K562 (cell line): ENCODE results near the gene PSMC3IP. TPM values are rescaled to one million over a fixed set of nuclear protein-coding genes. Genes with fewer than 3 reads are reported as not detected.

Experiments used
- ATF4 ChIP-seq: fragments of 450-650 bp; formaldehyde crosslinking; IDR thresholded peaks from 2 replicates; pipeline ENCODE4 v1.4.0; 2022; ENCODE audit warnings: mild to moderate bottlenecking, moderate library complexity
- BDP1 ChIP-seq: IDR thresholded peaks from 3 replicates; pipeline ENCODE4 v1.6.1; 2011; ENCODE audit not compliant: insufficient read length, insufficient read depth
- CBX3 ChIP-seq, 2 experiments: IDR thresholded peaks; 1 replicate in 1 of 2; 2 replicates in 1 of 2; pipeline ENCODE4 v1.6.1; 2012; ENCODE audit warnings: inconsistent platforms in 2 of 2, low read length in 2 of 2, borderline replicate concordance in 1 of 2, control low read depth in 1 of 2
- E2F1 ChIP-seq: sonication (generic); formaldehyde crosslinking; IDR thresholded peaks from 2 replicates; pipeline ENCODE4 v1.8.1; 2023; ENCODE audit warnings: mild to moderate bottlenecking, missing genetic modification reagents, moderate library complexity
- EP400 ChIP-seq: fragments of 450-650 bp; IDR thresholded peaks from 2 replicates; pipeline ENCODE4 v1.6.1; 2017; ENCODE audit warnings: antibody characterized with exemption, mild to moderate bottlenecking, moderate library complexity
- GABPB2 ChIP-seq: fragments of 250-450 bp; sonication (Bioruptor Pico); conservative IDR thresholded peaks from 2 replicates; pipeline ENCODE4 v1.5.1; 2021; ENCODE audit warnings: mild to moderate bottlenecking
- HDAC2 ChIP-seq: fragments of 450-650 bp; IDR thresholded peaks from 2 replicates; pipeline ENCODE4 v1.6.1; 2016; ENCODE audit warnings: mild to moderate bottlenecking
- LEF1 ChIP-seq: fragments of 450-650 bp; IDR thresholded peaks from 2 replicates; pipeline ENCODE4 v1.6.1; 2016; ENCODE audit warnings: mild to moderate bottlenecking
- MXD1 ChIP-seq: fragments of 250-450 bp; sonication (Bioruptor Pico); IDR thresholded peaks from 2 replicates; pipeline ENCODE4 v1.8.0; 2021; ENCODE audit warnings: borderline replicate concordance, mild to moderate bottlenecking, moderate library complexity; ENCODE audit not compliant: poor library complexity, severe bottlenecking
- MXI1 ChIP-seq: IDR thresholded peaks from 2 replicates; pipeline ENCODE4 v1.6.1; 2011; ENCODE audit warnings: low read depth, mild to moderate bottlenecking, improper control_type of control experiment, low read length
- POLR2H ChIP-seq: IDR thresholded peaks from 2 replicates; pipeline ENCODE4 v1.6.1; 2016; ENCODE audit warnings: missing genetic modification characterization, low read depth, mild to moderate bottlenecking, control low read depth, missing compliant biosample characterization, moderate library complexity
- SUPT5H ChIP-seq: fragments of 450-650 bp; IDR thresholded peaks from 2 replicates; pipeline ENCODE4 v1.6.1; 2016
- ZMIZ1 ChIP-seq, 2 experiments: fragments of 150-350 bp in 1 of 2; IDR thresholded peaks; 2 replicates each; pipeline ENCODE4 v1.6.1; 2012 to 2016; ENCODE audit warnings: low read depth in 2 of 2, low read length in 2 of 2, mild to moderate bottlenecking in 1 of 2, moderate library complexity in 1 of 2
- polyA plus RNA-seq, 8 experiments: library from polyadenylated mRNA; depleted of rRNA in 4 of 8; stranded (reverse) in 5 of 8; unstranded in 3 of 8; fragments of >200 nt; fragmentation: Nextera tagmentation in 2 of 8; fragmentation: Illumina TruSeq in 1 of 8; extraction: Ambion mirVana in 2 of 8; extraction: Trizol in 1 of 8; gene quantifications; 2 replicates each; pipeline versions ENCODE4 v1.2.1 to v1.2.3, GENCODE V29; 2011 to 2014; ENCODE audit warnings: inconsistent platforms in 1 of 8, missing spikeins in 1 of 8
- total RNA-seq, 7 experiments: library from RNA; depleted of rRNA in 6 of 7; stranded (reverse); fragments of >200 nt in 6 of 7; fragmentation: Illumina TruSeq in 2 of 7; extraction: Trizol in 2 of 7; gene quantifications; 2 replicates each; pipeline versions ENCODE4 v1.2.1 to v1.2.3, GENCODE V29; 2011 to 2021; ENCODE audit warnings: low replicate concordance in 1 of 7

The PSMC3IP gene
- total and polyA plus RNA-seq, 9 of the 15 experiments (the other 6 are each of a cell fraction or from before 2014, with no cell fraction given): 13.8 to 65.6 (median 32.8) TPM

- TF ChIP-seq BDP1 (no peak), CBX3 (IDR thresholded peaks at IDR 0.05; ENCODE audit: borderline replicate concordance in 1 of 2, low read length in 2 of 2) (no peak), EP400 (peak; percentile 73; the same call in 1 of the 2 replicates), ZMIZ1 (IDR thresholded peaks at IDR 0.05; ENCODE audit: low read depth in 2 of 2, low read length in 2 of 2) (no peak), GABPB2 (CRISPR knock-in tag) (no peak), HDAC2 (0 out of 2 replicates have a peak, but pooled peaks have one; percentile 7), MXD1 (CRISPR knock-in tag) (no peak), ATF4 (CRISPR knock-in tag) (no peak), MXI1 (peak; percentile 10; the same call in 1 of the 2 replicates), POLR2H (tag) (peak; percentile 55), E2F1 (CRISPR knock-in tag) (0 out of 2 replicates have a peak, but pooled peaks have one; percentile 58), SUPT5H (peak; percentile 91), LEF1 (no peak)
These were observed 31.8 kb upstream of the PSMC3IP start, which contains the start of the genes RETREG3 and TUBG1 (continued) for GRCh38 chr17:42609182-42609813.
